Measurements from ENCODE around the gene KCP. TPM values are rescaled to one million over a fixed set of nuclear protein-coding genes. Genes with fewer than 3 reads are reported as not detected.
"Not testable (repeated sequence)": the region's sequence is repeated elsewhere in the genome, so short reads cannot be mapped to it uniquely, and the experiment has no call there.

The KCP gene
- not detected in 2 replicates for total RNA-seq (2014; rRNA removed; shearing (Covaris generic))
- polyA plus RNA-seq (2014; cell fraction: nucleus; rRNA removed), result not detected in 2 replicates

DNA sequence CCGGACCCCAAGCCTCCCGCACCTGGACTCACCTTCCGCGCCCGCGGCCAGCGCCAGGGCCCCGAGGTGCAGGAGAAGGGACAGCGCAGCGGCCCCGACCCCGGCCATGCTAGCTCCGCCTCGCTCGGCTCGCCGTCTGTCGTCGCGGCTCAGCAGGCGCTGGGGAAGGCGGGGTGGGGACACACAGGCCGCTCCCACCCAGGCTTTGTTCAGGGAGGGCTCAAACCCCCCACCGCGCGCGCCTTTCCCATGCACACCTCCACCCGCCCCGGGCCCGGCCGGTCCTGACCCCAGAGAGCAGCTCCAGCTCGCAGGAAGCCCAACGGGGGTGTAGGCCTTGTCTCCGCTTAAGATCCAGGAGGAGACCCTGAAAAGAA, at the start of gene KCP:
Gene KCP (minus strand): TSS at position 141 of the 377 bp plus-strand sequence. CDS start 33 bp downstream, at position 108.
- DNase-seq (ENCODE audit: extremely low read depth, low read depth), result no peak

DNA sequence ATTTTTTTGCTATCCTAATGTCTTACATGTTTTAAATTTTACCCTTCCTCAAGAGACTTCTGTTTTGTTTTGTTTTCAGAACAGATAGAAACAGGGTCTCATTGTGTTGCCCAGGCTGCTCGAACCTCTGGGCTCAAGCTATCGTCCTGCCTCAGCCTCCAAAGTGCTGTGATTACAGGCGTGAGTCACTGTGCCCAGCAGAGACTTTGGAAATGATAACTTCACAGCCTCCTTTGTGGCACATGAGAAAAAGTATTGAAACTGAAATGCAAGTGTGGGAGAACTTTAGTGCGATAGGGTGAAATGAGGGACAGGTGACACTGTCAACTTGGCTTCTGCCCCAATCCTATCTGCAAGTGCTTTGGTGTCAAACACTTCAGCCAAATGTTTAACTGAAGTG, 48.8 kb upstream of the KCP start:
- no peak for DNase-seq (ENCODE audit: extremely low read depth, low read depth)

DNA sequence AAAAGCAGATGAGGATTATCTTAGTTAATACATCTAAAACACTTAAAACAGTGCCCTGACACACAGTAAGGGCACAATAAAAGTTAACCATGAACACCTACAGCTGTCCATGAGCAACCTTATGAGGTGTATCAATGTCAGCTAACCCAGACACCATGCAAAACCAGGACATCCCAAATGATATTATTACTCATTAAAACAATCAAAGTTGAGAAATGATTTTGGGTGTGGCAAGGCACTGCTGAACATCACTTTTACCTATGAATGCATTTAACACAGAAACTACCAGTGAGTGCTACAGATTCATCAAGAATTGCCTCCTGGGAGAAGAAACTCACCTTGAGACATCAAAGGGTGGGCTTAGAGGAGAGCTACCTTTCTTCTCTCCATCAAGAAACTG, 45.5 kb upstream of the KCP start:
- no peak for DNase-seq (ENCODE audit: extremely low read depth, low read depth)

DNA sequence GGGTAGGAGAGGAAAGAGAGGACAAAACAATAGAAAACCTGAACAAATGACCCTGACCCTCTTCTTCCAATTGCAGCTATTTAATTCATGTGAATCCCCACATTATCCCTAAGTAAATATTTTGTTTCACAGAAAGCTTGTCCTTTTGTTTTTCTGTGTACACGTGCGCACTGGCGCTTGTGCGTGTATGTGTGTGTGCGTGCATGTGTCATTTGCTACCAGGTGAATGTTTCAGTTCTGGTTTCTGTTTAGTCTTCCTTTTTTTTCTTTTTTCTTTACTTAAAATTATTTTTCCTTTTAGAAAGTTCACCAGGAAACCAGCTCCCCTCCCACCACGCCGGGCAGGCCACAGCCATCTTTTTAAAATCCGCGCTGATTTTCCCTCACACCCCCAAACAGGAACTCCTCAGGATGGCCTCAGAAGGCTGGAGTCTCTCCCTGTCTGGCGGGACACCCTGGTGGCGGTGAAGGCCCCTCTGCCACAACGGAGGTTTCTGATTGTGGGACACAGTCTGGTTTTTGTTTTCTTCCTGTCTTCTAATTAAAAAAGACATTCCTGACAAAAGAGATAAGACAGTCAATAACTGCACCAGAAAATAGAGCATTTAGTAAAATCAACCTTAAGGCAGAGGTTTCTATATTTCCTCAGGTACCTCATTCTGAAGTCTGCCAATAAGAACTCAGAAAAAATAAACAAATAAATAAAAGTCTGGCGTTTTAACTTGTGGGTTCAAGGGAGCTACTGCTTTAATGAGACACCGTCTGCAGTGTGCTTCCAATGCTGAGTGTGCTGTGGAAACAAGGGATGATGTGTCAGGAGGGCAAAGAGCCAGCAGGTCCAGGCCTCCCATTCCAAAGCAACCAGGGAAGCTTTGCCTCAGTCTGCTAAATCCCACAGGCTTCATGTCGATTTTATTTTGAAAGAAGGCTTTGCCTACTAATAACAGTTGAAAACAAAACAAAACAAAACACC, 44.6 kb upstream of the KCP start:
- DNase-seq (ENCODE audit: extremely low read depth, low read depth), result no peak

DNA sequence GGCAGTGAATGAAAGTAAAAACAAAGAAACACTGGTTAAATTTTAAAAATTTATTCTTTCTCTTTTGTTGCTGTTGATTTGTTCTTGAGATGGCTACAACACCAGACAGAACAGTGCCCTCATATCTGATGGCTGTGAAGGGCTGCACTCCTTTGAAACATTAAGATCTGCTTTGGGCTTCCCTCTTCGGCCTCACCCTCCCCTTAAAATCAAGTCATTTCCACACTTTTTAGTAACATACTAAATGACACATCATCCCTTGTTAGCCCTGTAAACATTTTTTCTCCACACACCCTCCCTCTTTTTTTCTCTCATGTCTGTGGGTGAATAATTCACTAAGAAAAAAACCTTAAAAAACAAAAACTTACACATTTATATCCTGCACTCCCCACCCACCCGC, 43.6 kb upstream of the KCP start:
- DNase-seq (ENCODE audit: extremely low read depth, low read depth), result no peak

DNA sequence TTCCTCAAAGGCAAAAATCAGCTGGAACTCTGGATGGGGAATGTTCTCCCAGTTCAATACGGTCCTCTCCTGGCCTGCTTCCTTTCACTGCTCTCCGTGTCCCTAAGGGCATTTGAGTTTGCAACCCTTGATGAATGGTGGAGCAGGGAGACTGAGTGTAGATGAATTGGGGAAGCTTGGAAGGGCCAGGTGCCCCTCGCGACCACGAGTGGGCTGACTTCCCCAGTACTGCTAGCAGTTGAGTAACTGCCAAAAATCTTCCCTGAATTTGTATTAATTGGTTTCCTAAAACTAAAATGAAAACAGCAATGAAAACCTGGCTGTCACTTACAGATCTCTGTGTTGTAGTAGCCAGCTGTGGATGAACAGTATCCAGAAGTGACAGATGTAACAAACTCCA, 40.8 kb upstream of the KCP start:
- DNase-seq (ENCODE audit: extremely low read depth, low read depth), result no peak

DNA sequence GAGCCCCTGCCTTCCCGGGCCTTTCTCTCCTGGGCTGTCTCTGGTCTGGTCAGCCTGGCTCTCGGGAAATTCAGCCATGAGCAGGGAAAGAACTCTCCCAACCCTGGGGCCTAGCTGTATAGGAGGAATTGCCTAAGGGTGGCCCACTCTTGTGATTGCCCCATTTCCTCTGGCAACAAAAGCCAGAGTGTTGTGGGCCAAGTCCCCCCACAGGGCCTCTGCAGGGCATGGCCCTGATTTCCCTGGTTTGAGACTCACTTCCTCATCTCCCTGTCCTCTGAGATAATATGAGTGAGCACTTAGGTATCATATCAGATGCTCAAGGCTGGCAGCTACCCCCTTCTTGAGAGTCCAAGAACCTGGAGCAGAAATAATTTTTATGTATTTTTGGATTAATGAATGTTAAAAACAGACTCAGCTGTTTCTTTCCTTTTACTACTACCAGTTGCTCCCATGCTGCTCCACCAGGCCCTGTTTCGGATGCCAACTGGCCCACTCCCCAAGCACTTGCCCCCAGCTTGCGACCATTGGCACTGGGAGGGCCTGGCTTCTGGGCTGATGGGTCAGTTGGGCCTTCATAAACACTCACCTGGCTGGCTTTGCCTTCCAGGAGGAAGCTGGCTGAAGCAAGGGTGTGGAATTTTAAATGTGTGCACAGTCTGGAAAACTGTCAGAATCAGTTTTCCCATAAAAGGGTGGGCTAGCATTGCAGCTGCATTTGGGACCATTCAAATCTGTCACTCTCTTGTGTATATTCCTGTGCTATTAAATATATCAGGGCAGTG, 38.7 kb upstream of the KCP start:
- DNase-seq (ENCODE audit: extremely low read depth, low read depth), result no peak

DNA sequence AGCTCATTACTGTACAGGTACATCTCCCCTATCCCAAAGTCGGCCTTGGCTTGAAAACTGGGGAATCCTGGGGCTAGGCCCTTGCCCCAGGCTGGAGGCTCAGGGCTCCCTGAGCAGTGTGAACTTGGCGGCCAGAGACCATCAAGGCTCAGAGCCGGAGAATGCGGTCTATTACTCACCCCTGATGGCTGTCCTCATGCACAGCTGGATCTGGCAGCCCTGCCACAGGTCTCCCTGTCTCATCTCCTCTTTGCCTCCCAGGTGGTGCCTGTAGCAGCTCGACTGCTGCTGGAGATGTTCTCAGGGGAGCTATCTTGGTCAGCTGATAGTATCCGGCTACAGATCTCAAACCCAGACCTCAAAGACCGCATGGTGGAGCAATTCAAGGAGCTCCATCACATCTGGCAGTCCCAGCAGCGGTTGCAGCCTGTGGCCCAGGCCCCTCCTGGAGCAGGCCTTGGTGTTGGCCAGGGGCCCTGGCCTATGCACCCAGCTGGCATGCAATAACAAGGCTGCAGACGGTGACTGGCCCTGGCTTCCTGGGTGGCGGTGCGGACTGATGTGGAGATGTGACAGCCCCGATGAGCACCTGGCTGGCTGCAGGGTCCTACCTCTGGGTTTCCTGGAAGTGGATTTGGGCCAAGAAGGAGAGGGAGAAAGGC, 37.9 kb upstream of the KCP start:
- DNase-seq (ENCODE audit: extremely low read depth, low read depth), result no peak

DNA sequence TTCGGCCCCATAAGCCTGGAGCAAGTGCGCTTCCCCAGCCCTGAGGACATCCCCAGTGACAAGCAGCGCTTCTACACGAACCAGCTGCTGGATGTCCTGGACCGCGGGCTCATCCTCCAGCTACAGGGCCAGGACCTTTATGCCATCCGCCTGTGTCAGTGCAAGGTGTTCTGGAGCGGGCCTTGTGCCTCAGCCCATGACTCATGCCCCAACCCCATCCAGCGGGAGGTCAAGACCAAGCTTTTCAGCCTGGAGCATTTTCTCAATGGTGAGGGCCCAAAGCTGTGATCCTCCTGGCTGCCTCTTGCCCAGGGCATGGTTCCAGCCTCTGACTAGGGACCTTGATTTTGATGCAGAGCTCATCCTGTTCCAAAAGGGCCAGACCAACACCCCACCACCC, 37.3 kb upstream of the KCP start:
- DNase-seq (ENCODE audit: extremely low read depth, low read depth), result no peak

DNA sequence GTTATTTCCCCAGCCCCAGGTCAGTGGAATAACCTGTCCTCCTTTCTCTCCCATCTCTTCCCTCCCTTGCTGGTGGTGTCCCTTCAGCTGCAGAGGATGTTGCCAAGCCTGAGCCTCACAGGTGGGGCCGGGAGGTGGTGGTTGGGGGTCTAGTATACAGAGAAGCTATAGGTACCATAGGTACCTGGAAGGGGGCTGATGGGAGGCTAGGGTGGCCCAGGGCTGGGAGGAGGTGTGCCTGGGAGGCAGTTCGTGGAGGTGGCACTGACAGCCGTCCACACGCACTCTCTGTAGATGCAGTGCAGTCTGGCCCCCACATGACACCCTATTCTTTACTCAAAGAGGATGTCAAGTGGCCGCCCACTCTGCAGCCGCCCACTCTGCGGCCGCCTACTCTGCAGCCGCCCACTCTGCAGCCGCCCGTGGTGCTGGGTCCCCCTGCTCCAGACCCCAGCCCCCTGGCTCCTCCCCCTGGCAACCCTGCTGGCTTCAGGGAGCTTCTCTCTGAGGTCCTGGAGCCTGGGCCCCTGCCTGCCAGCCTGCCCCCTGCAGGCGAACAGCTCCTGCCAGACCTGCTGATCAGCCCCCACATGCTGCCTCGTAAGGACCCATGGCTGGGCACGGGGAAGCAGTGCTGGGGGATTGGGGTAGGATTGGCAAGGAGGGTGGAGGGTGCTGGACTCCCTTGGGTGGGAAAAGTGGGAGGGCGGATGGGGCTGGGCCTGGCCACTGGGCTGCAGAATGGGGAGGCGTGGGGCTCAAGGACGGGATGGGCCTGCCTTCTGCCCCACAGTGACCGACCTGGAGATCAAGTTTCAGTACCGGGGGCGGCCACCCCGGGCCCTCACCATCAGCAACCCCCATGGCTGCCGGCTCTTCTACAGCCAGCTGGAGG, 36.7 kb upstream of the KCP start:
- no peak for DNase-seq (ENCODE audit: extremely low read depth, low read depth)

DNA sequence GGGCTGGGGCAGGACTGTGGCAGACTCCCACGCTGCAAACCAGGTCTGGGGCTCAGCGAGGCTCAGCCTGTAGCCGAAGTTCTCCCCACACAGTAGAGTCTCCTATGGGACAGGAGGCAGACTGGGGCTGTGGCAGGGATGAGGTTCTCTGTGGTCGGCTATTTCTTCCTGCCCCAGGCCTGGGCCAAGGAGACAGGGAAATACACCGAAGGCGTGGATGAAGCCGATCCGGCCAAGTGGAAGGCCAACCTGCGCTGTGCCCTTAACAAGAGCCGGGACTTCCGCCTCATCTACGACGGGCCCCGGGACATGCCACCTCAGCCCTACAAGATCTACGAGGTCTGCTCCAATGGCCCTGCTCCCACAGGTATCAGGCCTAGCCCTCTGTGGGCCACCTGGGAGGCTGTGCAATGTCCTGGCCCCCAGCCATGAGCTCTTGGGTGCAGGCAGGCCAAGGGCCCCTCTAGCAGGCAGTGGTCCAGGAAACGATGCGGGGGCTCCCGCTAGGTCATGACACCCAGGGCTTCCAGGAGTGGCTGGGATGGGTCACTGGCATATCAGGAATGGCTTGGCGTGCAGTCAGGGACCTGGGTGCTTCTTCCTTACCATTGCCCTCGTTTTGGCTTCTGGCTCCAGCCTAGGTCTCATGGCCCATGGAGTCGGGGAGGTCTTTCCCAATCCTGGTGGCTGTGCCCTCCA, 35.3 kb upstream of the KCP start:
- no peak for DNase-seq (ENCODE audit: extremely low read depth, low read depth)

DNA sequence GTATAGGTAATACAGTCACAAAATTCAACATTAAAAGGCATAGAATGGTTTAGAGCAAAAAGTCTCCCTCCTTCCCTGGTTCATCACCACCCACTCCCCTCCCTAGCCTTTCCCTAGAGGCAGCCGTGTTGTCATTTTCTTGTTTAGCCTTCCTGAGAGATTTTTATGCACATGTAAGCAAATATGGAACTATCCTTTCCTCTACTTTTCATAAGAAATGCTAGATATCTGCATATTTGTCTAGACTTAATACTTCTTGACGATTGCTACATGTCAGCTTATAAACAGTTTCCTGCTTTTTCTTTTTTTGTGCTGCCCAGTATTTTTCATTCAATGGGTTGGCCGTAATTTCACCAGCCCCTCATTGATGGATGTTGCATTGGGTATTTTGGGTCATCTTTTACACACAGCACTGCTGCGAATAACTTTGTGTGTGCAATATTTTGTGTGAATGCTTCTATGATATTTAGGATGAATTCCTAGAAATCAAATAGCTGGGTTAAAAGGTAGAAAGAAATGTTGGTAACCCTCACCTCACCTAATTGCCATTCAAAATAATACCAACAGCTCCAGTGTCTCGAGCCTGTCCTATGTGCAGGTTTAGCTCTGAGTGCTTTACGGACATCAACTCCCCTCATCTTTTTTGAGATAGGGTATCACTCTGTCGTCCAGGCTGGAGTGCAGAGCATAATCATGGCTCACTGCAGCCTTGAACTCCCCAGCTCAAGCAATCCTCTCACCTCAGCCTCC, 34.2 kb upstream of the KCP start:
- DNase-seq (ENCODE audit: extremely low read depth, low read depth), result no peak

DNA sequence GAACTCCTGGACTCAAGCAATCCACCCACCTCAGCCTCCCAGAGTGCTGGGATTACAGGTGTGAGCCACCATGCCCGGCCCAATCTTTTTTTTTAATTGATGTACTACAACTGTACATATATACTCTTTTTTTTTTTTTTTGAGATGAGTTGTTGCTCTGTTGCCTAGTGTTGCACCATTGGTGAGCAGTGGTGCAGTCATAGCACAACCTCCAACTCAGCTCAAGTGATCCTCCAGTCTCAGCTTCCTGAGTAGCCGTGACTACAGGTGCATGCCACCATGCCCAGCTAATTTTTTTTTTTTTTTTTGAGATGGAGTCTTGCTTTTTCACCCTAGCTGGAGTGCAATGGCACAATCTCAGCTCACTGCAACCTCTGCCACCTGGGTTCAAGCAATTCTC, 32.7 kb upstream of the KCP start:
- not testable (repeated sequence) for DNase-seq (ENCODE audit: extremely low read depth, low read depth)

DNA sequence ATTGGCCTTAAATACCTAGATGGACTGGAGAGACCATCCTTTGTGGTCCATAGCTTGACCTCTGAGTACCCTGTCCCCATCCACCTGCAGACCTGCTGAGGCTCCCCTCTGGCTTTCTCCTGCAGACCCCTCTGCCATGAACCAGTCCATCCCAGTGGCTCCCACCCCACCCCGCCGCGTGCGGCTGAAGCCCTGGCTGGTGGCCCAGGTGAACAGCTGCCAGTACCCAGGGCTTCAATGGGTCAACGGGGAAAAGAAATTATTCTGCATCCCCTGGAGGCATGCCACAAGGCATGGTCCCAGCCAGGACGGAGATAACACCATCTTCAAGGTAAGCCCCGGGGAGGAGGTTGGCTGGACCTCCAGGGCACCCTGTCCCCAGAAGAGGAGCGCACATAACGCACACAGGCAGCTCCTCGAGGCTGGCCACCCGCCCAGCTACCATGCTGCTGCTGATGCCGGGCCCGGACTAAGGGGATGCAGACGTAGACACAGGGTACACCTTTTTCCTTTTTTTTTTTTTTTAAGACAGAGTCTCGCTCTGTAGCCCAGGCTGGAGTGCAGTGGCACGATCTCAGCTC, 31.5 kb upstream of the KCP start:
- DNase-seq (ENCODE audit: extremely low read depth, low read depth), result no peak

DNA sequence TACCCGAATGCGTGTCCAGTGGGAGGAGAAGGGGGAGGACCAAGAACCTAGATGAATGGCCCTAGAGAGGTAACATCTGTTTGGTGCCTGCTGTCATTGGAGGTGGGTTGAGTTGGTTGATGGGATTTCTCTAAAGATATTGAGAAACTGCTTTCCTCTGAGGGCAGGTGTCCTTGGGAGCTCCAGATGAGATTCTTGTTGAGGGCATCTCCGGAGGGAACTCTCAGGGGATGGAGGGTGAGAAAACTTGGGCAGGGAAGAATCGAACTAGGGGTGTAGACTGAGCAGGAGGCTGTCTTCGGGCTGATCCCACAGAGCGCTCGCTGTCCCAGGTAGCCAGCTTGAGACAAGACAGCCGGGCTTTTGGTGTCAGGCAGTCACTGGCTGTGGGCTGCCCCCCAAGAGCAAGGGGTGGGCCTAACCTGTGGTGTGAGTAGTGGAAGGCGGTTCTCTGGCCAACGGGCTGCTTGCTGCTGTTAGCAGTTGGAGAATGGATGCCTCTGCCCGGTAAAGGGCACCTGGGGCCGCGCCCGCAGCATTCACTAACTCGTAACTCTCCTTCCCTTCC, 30.9 kb upstream of the KCP start:
- DNase-seq (ENCODE audit: extremely low read depth, low read depth), result no peak

DNA sequence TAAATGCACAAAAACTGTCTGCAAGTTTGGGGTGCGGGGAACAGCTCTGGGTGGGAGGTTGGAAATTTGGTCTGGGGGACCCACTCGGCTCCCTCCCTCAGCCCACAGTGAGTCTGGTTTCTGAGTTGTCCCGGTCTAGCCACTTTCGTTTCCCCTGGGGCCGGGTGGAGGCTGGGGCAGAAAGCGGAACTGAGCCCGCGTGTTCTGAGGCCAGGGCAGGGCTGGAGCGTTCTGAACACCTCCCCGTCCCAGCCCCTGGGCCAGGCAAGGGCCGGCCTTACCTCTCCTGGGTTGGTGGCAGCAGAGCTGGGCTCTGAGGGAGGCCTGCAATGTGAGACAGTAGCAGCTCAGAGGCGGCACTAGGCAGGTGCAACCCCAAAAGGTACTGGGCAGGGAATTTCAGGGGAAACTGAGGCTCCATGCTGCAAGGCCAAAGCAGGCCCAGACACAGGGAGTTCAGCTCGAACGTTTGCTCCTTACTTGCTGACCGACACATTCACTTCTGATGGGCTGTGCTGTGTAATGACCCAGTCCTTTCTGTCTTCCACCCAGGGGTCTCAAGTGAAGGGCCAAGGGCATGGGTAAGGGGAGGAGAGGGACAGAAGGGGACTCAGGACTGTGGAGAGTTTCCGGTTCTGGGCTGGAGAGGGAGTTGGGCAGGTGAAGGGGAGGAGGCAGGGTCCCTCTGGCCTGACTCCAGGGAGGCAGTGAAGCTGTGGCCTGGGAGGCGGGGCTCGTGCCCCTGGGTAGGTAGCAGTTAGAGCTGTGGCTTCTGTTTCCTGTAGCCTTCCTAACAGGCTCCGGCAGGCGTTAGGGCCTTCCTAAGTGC, 30.2 kb upstream of the KCP start:
- no peak for DNase-seq (ENCODE audit: extremely low read depth, low read depth)

DNA sequence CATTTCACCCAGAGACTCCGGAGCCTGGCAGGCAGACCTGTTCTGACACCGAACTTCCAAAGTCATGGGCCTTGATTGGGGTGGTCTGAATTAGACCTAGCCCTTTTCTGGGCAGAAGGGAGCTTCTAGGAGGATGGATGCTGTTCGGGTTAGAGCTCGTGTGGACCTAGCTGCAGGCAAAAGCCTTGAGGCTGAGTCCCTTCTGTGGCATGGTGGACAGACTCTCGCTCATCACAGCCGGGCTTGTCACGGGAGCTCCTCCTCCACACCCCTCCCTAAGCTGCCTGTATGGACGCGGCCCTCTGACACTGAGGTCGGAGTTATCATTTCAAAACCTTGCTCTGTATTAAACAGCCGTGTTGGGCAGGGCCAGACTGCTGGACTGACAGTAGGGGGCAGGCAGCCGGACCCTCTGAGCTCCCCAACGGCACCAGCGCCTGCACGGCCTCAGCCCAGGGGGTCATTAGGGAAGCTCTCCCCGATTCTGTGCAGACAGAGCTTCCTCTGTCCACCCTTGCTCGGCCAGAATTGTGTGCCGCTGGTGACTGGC, 29.4 kb upstream of the KCP start:
- no peak for DNase-seq (ENCODE audit: extremely low read depth, low read depth)

Measured in NCI-H460 (cell line).